HepG2 (cell line): ENCODE measurements around the gene LSS. TPM values are rescaled to one million over a fixed set of nuclear protein-coding genes. Genes with fewer than 3 reads are reported as not detected.
A peak's percentile ranks its signal among the peaks of the same experiment; 100 is the strongest.

Experiments
- ATAC-seq: fragments of 200-7000 bp; cut with Tn5 transposase; 3 replicates; pipeline ENCODE4 v1.9.1; 2020; ENCODE audit warnings: mild to moderate bottlenecking, moderate library complexity
- BruUV-seq: library from RNA; stranded (reverse); fragments of 400-500 nt; replicated peaks from 2 replicates; lab custom pipeline; 2021; lab: Mats Ljungman, UMichigan
- CTCF ChIA-PET: fragments of 300-600 bp; formaldehyde crosslinking; extraction: SDS; loops from one replicate; lab custom pipeline; 2021; ENCODE audit warnings: low total read pairs, inconsistent platforms, low intra/inter-chr PET ratio; lab: Yijun Ruan, JAX
- POLR2A ChIA-PET: fragments of 350-600 bp; sonication (Branson Sonifier 250); formaldehyde crosslinking; loops from one replicate; lab custom pipeline; 2020; ENCODE audit warnings: antibody characterized with exemption, inconsistent platforms; lab: Yijun Ruan, JAX
- DNase-seq: peaks from one replicate; pipeline ENCODE4 v3.0.0-alpha.2; 2015; ENCODE audit warnings: low spot score
- FAIRE-seq: peaks from 3 replicates; lab custom pipeline; 2011; peaks lifted over from hg19 to GRCh38; lab: Jason Lieb, UNC
- H2AFZ ChIP-seq: one replicate; pipeline ENCODE4 v1.6.1; 2011; ENCODE audit warnings: low read length, inconsistent platforms
- H3K27ac ChIP-seq: fragments of 300-600 bp; 3 replicates; pipeline ENCODE4 v1.8.0; 2011; ENCODE audit warnings: mixed run types, mild to moderate bottlenecking, mixed read lengths, low read length, inconsistent platforms; ENCODE audit not compliant: insufficient read depth; ENCODE audit errors: extremely low read length
- H3K27me3 ChIP-seq, 2 experiments: fragments of 200-600 bp in 1 of 2; 2 replicates in 1 of 2; 3 replicates in 1 of 2; pipeline versions ENCODE4 v1.6.0 to v1.8.0; 2011; ENCODE audit warnings: low read length in 2 of 2, mild to moderate bottlenecking in 2 of 2, moderate library complexity in 2 of 2, inconsistent platforms in 1 of 2; ENCODE audit not compliant: insufficient read depth in 2 of 2, control insufficient read depth in 1 of 2
- H3K36me3 ChIP-seq, 2 experiments: fragments of 200-600 bp in 1 of 2; replicated peaks in 1 of 2; 2 replicates in 1 of 2; 3 replicates in 1 of 2; pipeline versions ENCODE4 v1.5.1 to v1.8.0; 2011; ENCODE audit warnings: low read length in 2 of 2, inconsistent platforms in 1 of 2; ENCODE audit not compliant: insufficient read depth in 2 of 2, control insufficient read depth in 1 of 2
- H3K4me1 ChIP-seq: 2 replicates; pipeline ENCODE4 v1.5.1; 2012; ENCODE audit warnings: low read length, inconsistent platforms; ENCODE audit not compliant: insufficient read depth
- H3K4me2 ChIP-seq: 2 replicates; pipeline ENCODE4 v1.6.0; 2011; ENCODE audit warnings: low read depth, low read length, inconsistent platforms
- H3K4me3 ChIP-seq, 3 experiments: fragments of 200-600 bp in 1 of 3; sonication (generic), shearing (Covaris generic) in 1 of 3; replicated peaks in 1 of 3; 2 replicates each; pipeline ENCODE4 v1.5.1; 2011 to 2016; ENCODE audit warnings: low read length in 3 of 3, inconsistent platforms in 2 of 3, low read depth in 2 of 3, mild to moderate bottlenecking in 2 of 3, control low read depth in 1 of 3, mixed read lengths in 1 of 3; ENCODE audit not compliant: insufficient read depth in 1 of 3
- H3K79me2 ChIP-seq: one replicate; pipeline ENCODE4 v1.6.1; 2011; ENCODE audit warnings: low read length, inconsistent platforms; ENCODE audit not compliant: insufficient read depth
- H3K9ac ChIP-seq: 2 replicates; pipeline ENCODE4 v1.6.0; 2011; ENCODE audit warnings: mild to moderate bottlenecking, low read depth, low read length, inconsistent platforms; ENCODE audit not compliant: insufficient read depth
- H3K9me3 ChIP-seq: 2 replicates; pipeline ENCODE4 v1.5.1; 2012; ENCODE audit warnings: mild to moderate bottlenecking, low read length
- H4K20me1 ChIP-seq: 2 replicates; pipeline ENCODE4 v1.6.0; 2011; ENCODE audit warnings: inconsistent platforms, mild to moderate bottlenecking, low read length, moderate library complexity; ENCODE audit not compliant: insufficient read depth
- CAMTA2 ChIP-seq: sonication (generic); formaldehyde crosslinking; IDR thresholded peaks from 2 replicates; pipeline ENCODE4 v1.4.0; 2020; ENCODE audit warnings: mild to moderate bottlenecking, missing genetic modification reagents, borderline replicate concordance
- CEBPB ChIP-seq: IDR thresholded peaks from 2 replicates; pipeline ENCODE4 v1.6.1; 2011; ENCODE audit warnings: low read depth, low read length, improper control_type of control experiment, borderline replicate concordance
- ETV6 ChIP-seq: sonication (generic); formaldehyde crosslinking; conservative IDR thresholded peaks from 2 replicates; pipeline ENCODE4 v1.4.0; 2020; ENCODE audit warnings: missing genetic modification reagents
- KMT2A ChIP-seq: sonication (generic); formaldehyde crosslinking; IDR thresholded peaks from 2 replicates; pipeline ENCODE4 v1.4.0; 2020; ENCODE audit warnings: missing genetic modification reagents
- MNT ChIP-seq: fragments of 450-650 bp; IDR thresholded peaks from 2 replicates; pipeline ENCODE4 v1.6.1; 2016
- NCOA2 ChIP-seq: sonication (generic); formaldehyde crosslinking; IDR thresholded peaks from 2 replicates; pipeline ENCODE4 v1.8.0; 2022; ENCODE audit warnings: inconsistent platforms
- NFE2L2 ChIP-seq: fragments of 150-350 bp; IDR thresholded peaks from 2 replicates; pipeline ENCODE4 v1.6.1; 2014; ENCODE audit warnings: low read length
- NR2C2 ChIP-seq: sonication (generic); formaldehyde crosslinking; IDR thresholded peaks from 2 replicates; pipeline ENCODE4 v1.4.0; 2020; ENCODE audit warnings: missing genetic modification reagents, mild to moderate bottlenecking, moderate library complexity, borderline replicate concordance
- NR2F2 ChIP-seq: IDR thresholded peaks from 2 replicates; pipeline ENCODE4 v1.6.1; 2012; ENCODE audit warnings: low read depth, inconsistent platforms, borderline replicate concordance
- POLR2A ChIP-seq, 2 experiments: IDR thresholded peaks; 2 replicates each; pipeline ENCODE4 v1.6.1; 2011; ENCODE audit warnings: low read depth in 2 of 2, low read length in 2 of 2, mild to moderate bottlenecking in 1 of 2, moderate library complexity in 1 of 2; ENCODE audit not compliant: insufficient read depth in 1 of 2
- RARA ChIP-seq: IDR thresholded peaks from 2 replicates; pipeline ENCODE4 v1.6.1; 2016; ENCODE audit warnings: missing genetic modification reagents, missing compliant biosample characterization
- STAG1 ChIP-seq: sonication (generic); formaldehyde crosslinking; IDR thresholded peaks from 2 replicates; pipeline ENCODE4 v1.4.0; 2020; ENCODE audit warnings: missing genetic modification reagents
- ZBTB10 ChIP-seq: sonication (generic); formaldehyde crosslinking; IDR thresholded peaks from 2 replicates; pipeline ENCODE4 v1.4.0; 2020; ENCODE audit warnings: missing genetic modification reagents, borderline replicate concordance
- ZEB1 ChIP-seq: IDR thresholded peaks from 2 replicates; pipeline ENCODE4 v1.6.1; 2012; ENCODE audit warnings: mild to moderate bottlenecking, low read depth, inconsistent platforms; ENCODE audit not compliant: insufficient replicate concordance
- ZKSCAN1 ChIP-seq: fragments of 150-350 bp; IDR thresholded peaks from 2 replicates; pipeline ENCODE4 v1.6.1; 2014; ENCODE audit warnings: low read length
- ZMYM3 ChIP-seq: sonication (generic); formaldehyde crosslinking; IDR thresholded peaks from 2 replicates; pipeline ENCODE4 v1.5.1; 2020; ENCODE audit warnings: mild to moderate bottlenecking, missing genetic modification reagents
- ZNF207 ChIP-seq: fragments of 450-650 bp; IDR thresholded peaks from 2 replicates; pipeline ENCODE4 v1.6.1; 2016; ENCODE audit warnings: antibody characterized with exemption, borderline replicate concordance
- ZNF362 ChIP-seq: sonication (generic); formaldehyde crosslinking; IDR thresholded peaks from 2 replicates; pipeline ENCODE4 v1.4.0; 2020; ENCODE audit warnings: missing genetic modification reagents, mild to moderate bottlenecking, borderline replicate concordance
- ZNF546 ChIP-seq: sonication (generic); formaldehyde crosslinking; conservative IDR thresholded peaks from 2 replicates; pipeline ENCODE4 v1.8.1; 2023; ENCODE audit warnings: mild to moderate bottlenecking, missing genetic modification reagents
- ZNF619 ChIP-seq: sonication (generic); formaldehyde crosslinking; IDR thresholded peaks from 2 replicates; pipeline ENCODE4 v1.4.0; 2020; ENCODE audit warnings: mild to moderate bottlenecking, missing genetic modification reagents
- ZNF674 ChIP-seq: sonication (generic); formaldehyde crosslinking; IDR thresholded peaks from 2 replicates; pipeline ENCODE4 v1.5.0; 2020; ENCODE audit warnings: low read depth, mild to moderate bottlenecking, missing genetic modification reagents
- WGBS: methylation state at CpG from one replicate; pipeline ENCODE4 v1.1.6; 2017; ENCODE audit warnings: low lambda C conversion rate; 5-methylcytosine and 5-hydroxymethylcytosine counted together
- in situ Hi-C: cut with HindIII; loops from 2 replicates; pipeline ENCODE4 v1.10.0; 2017; ENCODE audit warnings: low pct_unique_long_range_greater_than_20kb; ENCODE audit not compliant: extremely low pct_ligation_motif_present
- intact Hi-C: fragments of 100-400 bp; cut with micrococcal nuclease; formaldehyde crosslinking; loops from one replicate; pipeline ENCODE4 v1.10.0; 2022; ENCODE audit not compliant: unreplicated experiment
- polyA plus RNA-seq, 8 experiments: library from polyadenylated mRNA; depleted of rRNA in 3 of 8; stranded (reverse) in 7 of 8; unstranded in 1 of 8; fragments of >200 nt; fragmentation: Illumina TruSeq in 4 of 8; extraction: Trizol in 4 of 8; gene quantifications; 2 replicates each; pipeline versions ENCODE4 v1.2.1 to v1.2.3, GENCODE V29; 2011 to 2016; ENCODE audit warnings: low read depth in 4 of 8, missing spikeins in 1 of 8, mixed read lengths in 1 of 8; ENCODE audit not compliant: insufficient read depth in 1 of 8
- total RNA-seq, 5 experiments: library from RNA; depleted of rRNA; stranded (reverse); fragments of >200 nt; fragmentation: Illumina TruSeq; extraction: Trizol; gene quantifications; 2 replicates each; pipeline ENCODE4 v1.2.3, GENCODE V29; 2016; ENCODE audit warnings: low read depth in 1 of 5

The LSS gene
- total and polyA plus RNA-seq, 2 of the 13 experiments (the other 11 are each of a cell fraction or from before 2014, with no cell fraction given) = 72.6 to 113 TPM

GRCh38 chr21:46252840-46253239 is 24.3 kb upstream of the LSS start:
- H2AFZ ChIP-seq = no peak overlapping the region
- DNase-seq (peak; percentile 22), FAIRE-seq (no peak), ATAC-seq (peak; percentile 46)
- no peaks in the 10 kb centered on the region for H3K9me3 ChIP-seq
- H3K27me3 ChIP-seq = no peaks in the 10 kb centered on the region
- H3K4me1 ChIP-seq = peaks cover 15% of the 10 kb centered on the region
- 83% methylated on average over 4 of the region's 4 CpGs for WGBS
- no peak overlapping the region for H3K4me3 ChIP-seq
- intact Hi-C loops (no loop called here), in situ Hi-C loops (no loop called here)
- H4K20me1 ChIP-seq = no peaks in the 10 kb centered on the region
- H3K27ac ChIP-seq = peak overlapping the region; percentile 52
- BruUV-seq = no TSS peak
- no peak overlapping the region for H3K9ac ChIP-seq
- POLR2A ChIA-PET = interaction anchor here (0.6 to 1.4 kb wide), 2 partner anchors 23 to 36 kb away, joined by 4 to 5 read pairs; partner anchors contain the start of gene LSS
- H3K79me2 ChIP-seq = no peaks in the 10 kb centered on the region
- H3K4me2 ChIP-seq = no peak overlapping the region
- H3K36me3 ChIP-seq = peaks cover 35 to 87% of the 10 kb centered on the region in 2 experiments
- CTCF ChIA-PET = no interaction called here
- TF ChIP-seq ZKSCAN1 = no peak
- TF ChIP-seq ZNF674 (CRISPR knock-in tag) = no peak
- TF ChIP-seq CEBPB = no peak
- TF ChIP-seq KMT2A (CRISPR knock-in tag) = no peak
- no peak for TF ChIP-seq MNT
- TF ChIP-seq ZEB1 = no peak
- TF ChIP-seq NCOA2 (CRISPR knock-in tag) = 0 out of 2 replicates have a peak, but pooled peaks have one; percentile 23
- TF ChIP-seq NFE2L2 = no peak
- peak; percentile 70 for TF ChIP-seq RARA (CRISPR knock-in tag)
- 0 out of 2 replicates have a peak, but pooled peaks have one; percentile 14 for TF ChIP-seq ZMYM3
- no peak for TF ChIP-seq ZBTB10 (CRISPR knock-in tag)
- no peak for TF ChIP-seq ZNF207
- TF ChIP-seq ZNF546 (CRISPR knock-in tag) = no peak
- 0 out of 2 replicates have a peak, but pooled peaks have one; percentile 8 for TF ChIP-seq STAG1
- no peak for TF ChIP-seq POLR2A (IDR thresholded peaks at IDR 0.05; ENCODE audit: insufficient read depth in 1 of 2, low read depth in 2 of 2, low read length in 2 of 2)
- TF ChIP-seq ZNF619 (CRISPR knock-in tag) = no peak
- TF ChIP-seq ETV6 (CRISPR knock-in tag) = no peak
- peak; percentile 36; the same call in 1 of the 2 replicates for TF ChIP-seq NR2C2 (CRISPR knock-in tag)
- TF ChIP-seq NR2F2 = no peak
- TF ChIP-seq CAMTA2 = no peak
- TF ChIP-seq ZNF362 (CRISPR knock-in tag) = peak; percentile 74
